ENCODE results near the gene CYB561.

CYB561 gene

DNA sequence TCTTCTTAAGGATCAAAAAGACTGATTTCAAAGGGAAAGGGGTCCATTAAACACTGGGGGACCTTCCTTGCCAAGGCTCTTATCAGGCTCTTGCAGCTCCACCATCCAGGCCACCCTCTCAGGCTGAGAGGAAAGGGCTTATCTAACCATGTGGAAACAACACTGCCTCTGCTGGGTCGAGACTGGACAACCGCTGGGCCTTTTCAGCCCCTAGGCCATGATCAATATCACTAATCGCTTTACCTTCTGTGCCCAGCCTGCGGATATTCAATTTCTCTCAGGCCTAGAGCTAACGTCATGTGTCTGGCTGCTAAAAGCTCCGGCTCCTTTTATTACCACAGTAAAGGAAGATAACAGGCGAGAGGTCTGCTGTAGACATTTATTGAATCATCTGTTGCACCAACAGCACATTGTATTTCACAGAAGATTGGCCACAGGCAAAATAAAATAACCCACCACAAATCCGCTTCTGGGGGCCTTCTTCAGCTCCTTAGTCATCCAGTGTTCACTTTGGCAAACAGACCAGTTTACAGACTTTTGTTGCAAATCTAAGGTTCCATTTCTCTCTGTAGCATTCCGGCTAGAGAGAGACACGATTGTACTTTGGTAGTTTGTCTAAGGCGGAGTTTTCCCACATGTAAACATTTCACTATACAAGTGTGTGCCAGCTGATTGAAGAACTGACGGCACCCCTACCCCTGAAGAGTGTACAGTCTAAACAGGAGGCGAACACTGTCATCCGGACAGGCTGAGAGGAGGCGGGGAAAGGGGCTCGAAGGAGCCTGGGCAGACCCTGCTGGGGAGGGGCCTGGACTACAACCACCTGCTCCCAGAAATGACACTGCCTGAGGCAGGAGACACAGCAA is 13.9 kb downstream of the CYB561 start:
- FAIRE-seq: no peak

DNA sequence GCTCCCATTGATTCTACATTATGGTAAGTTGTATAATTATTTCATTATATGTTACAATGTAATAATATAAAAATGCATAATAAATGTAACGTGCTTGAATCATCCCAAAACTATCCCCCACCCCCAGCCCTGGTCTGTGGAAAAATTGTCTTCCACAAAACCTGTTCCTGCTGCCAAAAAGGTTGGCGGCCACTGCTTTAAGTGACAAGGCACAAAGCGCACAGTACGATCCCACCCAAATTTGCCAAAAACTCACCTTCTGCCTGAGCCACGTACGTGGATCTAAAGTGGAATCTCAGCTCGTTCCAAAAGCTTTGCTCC is 14.5 kb downstream of the CYB561 start:
- FAIRE-seq: no peak

DNA sequence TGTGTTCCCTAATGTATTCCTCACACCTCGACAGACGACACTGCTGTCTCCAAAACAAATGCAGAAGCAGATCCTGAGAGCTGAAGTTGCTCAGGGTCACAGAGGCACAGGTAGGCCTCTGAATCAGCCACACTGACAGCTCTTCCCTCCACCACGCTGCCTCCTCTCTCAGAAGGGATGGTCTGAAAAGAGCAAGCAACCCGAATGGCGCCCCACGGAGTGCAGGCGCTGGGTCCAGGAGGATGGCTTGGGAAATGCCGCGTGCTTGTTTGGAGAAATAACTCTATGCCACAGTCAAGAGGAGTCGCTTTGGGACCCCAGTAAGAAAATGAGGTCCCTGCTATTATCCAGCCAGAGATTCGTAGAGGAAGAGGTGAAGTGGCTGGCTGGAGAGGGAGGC is 15.9 kb downstream of the CYB561 start:
- no peak for FAIRE-seq

DNA sequence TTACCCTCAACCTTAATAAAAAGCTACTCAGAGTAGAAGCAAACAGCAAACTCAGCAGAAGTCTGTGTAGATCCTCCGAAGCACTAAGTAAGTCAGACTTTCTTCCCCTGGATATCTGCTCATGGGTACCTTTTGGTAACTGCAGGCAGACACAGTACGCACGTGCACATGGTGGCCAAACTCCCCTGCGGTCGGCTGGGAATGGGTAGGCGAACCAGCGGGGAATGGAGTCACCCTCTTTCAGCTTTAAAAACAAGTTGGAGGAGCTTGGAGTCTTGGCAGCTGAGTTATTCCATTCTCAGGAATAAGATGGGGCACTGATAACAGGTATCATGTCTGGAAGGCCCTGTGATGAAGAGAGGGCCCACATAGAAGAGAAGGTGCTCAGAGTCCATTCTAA is 16.3 kb downstream of the CYB561 start:
- FAIRE-seq: no peak

DNA sequence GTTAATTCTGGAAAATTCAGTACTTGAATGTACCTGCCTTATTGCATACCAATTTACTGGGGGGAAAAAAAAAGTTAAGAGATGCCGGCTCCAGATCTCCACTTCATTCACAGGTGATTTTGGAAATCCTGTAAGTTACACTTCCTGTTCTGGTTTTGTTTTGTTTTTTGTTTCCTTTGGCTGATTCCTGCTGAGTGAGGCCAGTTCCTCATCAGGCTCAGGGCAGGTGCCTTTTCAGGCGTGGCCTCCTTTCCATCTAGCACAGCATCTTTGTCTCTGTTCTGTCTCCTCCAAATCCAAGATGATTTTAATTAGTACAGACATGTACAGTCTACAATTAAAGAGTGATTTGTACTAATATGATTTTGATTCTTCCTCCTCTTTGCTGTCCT is 19.2 kb downstream of the CYB561 start:
- FAIRE-seq: no peak

DNA sequence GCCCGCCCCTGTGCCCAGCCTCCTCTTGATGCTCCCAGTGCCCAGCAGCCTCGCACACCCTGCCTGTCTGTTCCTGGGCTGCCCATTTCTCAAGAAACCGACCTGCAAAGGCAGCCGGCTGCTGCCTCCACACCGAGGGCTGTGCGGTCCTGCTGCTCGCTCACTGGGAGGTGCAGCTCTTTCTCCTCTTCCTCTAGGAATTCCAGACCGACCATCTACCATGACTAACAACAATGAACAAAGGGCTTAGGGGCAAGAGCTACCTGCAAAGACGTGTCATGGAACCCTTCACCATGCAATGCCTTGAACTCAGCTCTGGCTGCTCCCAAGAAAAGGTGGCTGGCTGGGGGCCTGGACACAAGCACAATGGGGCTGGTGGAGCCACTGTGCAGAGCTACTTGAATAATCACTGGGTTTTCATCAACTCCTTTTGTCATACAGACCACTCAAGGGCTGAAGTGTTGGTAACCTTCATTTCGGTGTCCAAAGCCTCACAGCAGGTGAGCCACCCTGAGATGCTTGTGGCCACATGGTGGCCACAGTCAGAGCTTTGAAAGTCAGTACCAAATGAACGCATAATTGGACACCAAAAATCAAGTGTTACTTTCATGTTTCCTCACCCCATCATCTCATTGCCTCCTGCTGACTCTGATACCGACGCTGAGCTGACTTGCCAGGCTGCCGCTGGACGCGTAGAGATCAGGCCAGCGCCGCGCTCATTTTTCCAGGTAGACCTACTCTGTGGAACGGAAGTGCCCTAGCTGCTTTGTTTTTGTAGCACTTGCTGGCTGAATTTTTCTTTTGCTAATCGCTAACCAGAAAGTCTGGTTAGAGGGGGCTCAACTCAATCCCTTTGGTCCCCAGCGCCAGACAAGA is 19.8 kb downstream of the CYB561 start:
- no peak for FAIRE-seq

DNA sequence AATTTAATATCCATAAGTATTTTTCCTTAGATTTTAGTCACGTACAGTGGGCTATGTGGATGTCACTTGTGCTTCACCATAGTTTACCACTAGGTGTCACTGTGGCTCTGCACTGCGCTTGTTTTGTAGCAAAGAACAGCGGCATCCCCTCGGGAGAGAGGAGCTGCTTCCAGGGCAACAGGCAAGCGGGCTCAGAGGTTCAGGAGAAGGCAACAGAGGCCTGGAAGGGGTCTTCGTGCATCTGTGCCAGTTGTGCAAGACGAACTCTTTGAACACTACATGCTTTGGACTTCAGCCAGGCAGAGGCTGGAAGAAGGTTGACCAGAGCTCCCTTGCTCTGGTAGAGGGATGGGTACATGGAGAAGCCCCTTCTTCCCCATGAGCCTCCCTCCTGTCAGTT is 20.6 kb downstream of the CYB561 start:
- FAIRE-seq: no peak

DNA sequence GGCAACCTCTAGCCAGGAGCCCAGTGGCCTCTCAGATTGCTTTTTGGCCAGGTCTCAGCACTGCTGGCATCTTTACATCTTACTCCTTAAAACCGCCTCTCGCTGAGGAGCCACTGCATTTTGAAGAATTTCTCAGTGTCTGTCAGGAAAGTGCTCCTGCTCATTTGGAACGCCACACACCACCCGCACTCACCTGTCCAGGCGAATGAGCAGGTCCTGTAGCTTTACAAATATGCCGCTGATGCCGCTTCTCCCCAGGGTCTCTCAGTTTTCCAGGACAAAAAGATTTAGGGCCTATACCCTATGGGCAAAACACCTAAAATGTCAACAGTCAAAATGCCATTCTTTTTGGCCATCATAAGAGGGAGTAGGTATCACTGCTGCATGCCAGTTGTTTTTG is 22.1 kb downstream of the CYB561 start:
- no peak for FAIRE-seq

DNA sequence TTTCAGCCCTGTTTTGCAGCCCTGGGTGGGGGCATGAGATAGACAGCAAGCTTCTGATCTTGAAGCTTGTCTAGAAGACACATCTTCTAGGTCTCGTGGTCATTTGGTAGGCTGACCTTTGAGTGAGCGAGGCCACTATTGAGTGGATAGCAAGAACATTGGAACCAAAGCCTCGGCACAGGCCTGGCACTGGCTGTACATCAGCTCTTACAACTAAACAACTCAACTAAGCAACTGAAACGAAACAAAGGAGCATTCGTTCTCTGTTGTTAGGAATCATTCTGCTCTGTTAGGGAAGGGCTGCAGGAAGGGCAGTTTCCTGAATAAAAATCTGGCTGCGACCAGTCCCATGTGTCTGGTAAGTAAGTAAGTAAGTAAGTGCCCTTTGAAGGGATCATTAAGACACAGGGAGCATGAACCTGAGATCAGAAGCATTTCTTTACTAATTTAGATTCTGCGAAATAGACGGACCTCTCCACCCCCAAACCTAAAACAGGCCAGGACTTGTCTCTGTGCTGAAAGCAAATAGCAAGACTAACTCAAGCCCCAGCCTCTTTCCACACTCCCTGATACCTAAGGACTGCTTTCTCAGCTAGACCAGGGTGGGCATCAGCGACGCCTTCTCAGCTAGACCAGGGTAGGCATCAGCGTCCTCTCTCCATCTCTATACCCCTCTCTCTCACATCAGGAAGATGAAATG is 22.7 kb downstream of the CYB561 start:
- FAIRE-seq: no peak

DNA sequence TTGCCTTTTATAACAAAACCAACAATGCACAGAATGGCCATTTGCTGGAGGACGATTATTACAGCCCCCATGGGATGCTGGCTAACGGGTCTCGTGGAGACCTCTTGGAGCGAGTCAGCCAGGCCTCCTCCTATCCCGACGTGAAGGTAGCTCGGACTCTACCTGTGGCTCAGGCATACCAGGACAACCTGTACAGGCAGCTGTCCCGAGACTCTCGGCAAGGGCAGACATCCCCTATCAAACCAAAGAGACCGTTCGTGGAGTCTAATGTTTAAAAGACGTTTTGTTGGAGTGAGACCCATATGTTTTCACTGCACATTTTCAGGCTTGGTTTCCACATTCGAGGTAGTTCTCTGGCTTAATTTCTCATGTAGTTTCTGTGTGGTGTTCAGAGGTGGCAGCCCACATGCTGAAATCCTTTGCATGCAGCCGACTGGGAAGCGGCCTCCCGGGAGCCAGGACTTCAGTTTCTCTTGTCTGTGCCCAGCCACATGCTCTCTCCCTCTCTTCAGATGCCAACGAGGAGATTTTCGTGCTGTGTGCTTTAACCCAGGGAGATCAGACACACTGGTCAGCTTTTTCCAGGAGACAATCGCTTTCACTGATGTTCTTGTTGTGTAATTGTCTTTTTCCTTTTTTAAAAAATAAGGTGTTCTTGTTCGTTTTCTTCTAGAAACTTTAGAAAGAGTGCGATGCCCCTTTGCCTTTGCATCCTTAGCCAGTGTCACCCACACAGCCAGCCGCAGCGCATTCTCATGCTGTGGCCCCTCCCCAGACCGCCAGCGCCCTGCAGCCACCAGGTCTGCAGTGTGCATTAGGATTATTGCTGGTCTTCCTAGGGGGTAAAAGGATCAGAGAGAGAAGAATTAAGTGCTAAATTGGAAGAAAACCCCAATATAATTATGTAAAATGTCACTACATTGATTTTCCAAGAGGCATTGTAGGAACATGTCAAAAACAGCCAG is 24.1 kb downstream of the CYB561 start:
- FAIRE-seq: no peak

DNA sequence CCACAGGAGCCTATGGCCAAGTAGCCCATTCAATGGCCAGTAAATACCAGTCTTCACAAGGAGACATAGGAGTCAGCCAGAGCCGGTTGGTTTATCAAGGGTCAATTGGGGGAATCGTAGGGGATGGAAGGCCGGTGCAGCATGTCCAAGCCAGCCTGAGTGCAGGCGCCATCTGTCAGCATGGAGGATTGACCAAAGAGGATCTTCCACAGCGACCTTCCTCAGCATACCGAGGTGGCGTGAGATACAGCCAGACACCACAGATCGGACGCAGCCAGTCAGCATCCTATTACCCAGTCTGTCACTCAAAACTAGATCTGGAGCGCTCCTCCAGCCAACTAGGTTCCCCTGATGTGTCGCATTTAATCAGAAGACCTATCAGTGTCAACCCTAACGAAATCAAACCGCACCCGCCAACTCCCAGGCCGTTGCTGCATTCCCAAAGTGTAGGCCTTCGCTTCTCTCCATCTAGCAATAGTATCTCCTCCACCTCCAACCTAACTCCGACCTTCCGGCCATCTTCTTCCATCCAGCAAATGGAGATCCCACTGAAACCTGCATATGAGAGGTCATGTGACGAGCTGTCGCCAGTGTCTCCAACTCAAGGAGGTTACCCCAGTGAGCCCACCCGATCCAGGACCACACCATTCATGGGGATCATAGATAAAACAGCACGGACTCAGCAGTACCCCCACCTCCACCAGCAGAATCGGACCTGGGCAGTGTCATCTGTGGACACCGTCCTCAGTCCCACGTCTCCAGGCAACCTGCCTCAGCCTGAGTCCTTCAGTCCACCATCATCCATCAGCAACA is 25.0 kb downstream of the CYB561 start:
- no peak for FAIRE-seq

DNA sequence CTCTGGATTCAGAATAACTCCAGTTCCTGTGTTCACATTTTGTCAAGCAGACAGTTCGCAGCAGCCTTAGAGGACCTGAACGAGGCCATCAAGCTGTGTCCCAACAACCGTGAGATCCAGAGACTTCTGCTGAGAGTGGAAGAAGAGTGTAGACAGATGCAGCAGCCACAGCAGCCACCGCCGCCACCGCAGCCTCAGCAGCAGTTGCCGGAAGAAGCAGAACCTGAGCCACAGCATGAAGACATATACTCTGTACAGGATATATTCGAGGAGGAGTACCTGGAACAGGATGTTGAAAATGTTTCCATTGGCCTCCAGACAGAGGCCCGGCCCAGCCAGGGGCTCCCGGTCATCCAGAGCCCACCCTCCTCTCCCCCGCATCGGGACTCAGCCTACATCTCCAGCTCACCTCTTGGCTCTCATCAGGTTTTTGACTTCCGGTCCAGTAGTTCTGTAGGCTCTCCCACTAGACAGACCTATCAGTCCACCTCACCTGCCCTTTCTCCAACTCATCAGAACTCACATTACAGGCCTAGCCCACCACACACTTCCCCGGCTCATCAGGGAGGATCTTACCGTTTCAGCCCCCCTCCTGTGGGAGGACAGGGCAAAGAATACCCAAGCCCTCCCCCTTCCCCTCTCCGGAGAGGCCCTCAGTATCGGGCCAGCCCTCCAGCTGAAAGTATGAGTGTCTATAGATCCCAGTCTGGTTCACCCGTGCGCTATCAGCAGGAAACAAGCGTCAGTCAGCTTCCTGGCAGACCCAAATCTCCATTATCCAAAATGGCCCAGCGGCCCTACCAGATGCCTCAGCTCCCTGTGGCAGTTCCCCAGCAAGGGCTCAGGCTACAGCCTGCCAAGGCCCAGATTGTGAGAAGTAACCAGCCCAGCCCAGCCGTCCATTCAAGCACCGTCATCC is 25.9 kb downstream of the CYB561 start:
- FAIRE-seq: no peak

DNA sequence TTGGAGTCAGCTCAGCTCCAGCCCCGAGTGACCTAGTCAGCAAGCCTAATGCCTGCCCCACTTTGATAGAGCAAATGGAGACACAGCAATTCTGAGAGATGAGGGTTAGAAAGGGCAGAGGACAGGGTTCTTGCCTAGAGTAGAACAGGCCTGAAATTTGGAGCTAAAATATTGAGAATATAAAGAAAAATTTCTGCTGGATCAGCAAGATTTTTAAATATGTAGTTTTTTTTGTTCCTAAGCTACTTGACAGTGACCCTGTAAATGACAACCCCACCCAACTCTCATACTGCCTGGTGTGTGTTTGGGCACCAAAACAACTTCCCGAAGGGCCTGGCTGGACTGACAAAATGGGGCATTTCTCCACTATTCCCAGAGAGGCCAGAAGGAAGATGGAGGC is 26.7 kb downstream of the CYB561 start:
- FAIRE-seq: no peak

DNA sequence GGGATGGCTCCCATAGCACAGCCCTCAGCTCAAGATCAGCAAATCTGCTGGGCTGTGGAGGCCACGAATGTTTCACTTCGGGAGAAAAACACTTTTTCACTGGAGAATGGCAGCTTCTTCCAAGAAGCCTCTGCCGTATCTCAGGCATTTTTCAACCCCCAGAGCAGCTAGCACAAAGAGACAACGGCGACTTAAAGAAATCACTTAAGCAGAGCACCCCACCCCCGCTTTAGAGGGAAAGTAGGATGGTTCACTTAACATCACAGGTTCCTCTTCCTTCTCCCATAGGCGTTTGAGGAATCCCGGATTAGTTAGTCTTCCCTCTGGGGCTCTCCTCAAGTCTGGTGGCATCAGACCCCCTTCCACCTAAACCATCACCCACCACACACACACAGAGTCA is 27.6 kb downstream of the CYB561 start:
- FAIRE-seq: no peak

DNA sequence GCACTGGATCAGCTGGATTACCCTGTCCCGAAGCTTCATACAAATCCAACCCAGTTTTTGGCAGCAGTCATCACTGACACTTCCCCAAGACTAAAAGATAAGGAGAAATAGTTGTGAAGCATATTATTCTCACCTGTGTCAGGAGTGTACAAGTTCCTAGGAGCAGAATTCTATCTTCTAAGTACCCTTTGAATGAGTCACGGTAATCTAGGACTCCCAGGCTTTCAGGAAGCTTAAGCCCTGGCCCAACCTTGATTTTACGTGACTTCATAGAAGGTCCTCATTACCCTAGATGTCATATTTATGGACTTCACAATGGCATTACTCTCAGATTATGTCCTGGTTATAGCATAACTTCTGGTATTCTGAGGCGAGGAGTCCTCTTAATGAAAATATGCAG is 31.9 kb downstream of the CYB561 start:
- FAIRE-seq: no peak

DNA sequence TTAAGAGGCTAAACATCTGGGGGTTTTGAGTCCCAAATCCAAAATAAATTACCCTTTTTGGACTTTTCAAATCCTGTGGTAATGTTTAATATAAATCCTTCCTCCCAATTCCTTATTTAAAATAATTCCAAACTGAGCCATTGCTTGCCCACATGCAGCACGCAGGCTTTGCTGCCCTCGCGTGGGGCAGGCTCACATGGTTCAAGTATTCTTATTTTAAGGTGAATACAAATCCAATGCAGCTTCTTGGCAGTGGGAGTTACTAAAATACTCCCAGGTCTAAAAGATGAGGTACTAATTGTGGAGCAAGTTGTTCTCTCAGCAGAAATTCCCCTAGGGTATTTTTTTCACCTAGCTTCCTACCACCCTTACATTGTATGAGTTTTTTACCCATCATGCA is 33.0 kb downstream of the CYB561 start:
- FAIRE-seq: no peak

DNA sequence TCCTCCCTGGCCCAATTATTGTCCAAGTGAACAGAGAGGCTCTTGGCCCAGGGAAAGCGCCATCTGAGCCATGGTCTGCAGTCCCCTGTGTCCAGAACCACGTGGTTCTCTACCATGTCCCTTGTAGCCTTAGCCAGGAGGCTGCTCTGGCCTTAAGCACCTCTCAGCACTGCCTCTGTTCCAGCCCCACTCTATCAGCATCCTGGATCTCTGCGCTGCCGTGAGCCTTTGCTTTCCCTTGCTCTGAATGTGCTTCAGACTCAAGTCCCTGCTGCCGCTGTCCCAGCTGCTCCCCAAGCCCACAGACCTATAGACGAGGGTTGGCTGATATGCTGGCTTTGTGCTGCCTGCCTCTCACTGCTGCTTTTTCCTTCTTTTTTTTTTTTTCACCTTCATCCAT is 33.9 kb downstream of the CYB561 start:
- FAIRE-seq: no peak

DNA sequence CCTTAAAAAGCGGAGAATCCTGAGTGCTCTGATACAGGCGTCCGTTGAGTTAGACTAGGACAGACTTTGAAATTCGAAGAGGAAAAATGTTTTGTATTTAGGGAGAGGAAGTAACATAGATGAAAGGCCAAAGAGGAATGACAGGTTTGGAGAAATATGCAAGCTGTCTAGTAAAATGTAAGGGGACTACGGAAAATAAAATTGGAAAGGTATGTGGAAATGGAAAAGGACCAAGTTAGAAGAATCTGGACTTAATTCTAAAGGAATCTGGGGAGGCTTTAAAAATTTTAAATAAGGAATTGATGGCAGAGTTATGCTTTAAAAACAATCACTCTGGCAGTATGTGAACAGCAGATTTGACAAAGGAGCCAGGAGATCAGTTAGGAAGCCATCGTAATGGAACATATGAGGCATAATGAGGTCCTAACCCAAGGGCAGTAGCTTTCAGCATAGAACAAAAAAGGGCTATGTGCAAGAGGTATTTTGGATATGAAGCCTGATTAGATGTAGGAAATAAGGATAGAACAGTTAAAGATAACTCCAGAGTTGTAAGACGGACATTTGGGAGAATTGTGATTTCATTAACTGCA is 38.3 kb downstream of the CYB561 start:
- no peak for FAIRE-seq

DNA sequence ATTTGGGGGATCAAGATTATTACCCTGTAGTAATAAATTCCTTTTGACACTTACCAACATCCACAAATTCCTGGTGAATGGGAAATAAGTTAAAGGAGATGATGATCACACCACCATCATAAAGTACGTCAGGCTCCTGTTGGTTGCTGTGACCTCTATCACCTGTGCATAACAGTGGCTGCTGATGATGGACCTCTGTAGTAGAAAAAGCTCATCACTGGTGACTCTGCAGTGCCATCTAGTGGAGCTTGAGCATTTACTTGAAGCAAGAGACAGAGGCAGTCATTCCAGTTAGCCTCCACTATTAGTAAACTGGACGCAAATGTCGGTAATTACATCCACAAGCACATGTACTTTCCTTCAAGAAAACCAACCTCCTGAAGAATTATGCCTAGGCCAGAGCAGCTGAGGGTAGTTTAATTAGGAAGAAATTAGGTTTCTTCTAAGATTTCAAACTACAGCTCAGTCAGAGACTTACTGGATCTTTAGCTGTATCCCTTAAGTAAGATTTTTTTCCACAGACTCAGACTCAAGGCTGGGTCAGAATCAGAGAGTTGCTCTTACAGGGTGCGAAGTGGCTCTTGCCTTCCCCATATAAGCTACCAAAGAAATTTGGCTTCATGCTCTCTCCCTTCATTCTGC is 39.3 kb downstream of the CYB561 start:
- FAIRE-seq: no peak

Measured in colon (tissue), 2 donors.